HK-2 (cell line): Measurements from ENCODE around the gene PPP2CA.
"Not testable (repeated sequence)": the region's sequence is repeated elsewhere in the genome, so short reads cannot be mapped to it uniquely, and the experiment has no call there.

Source experiments
- DNase-seq: peaks from one replicate; pipeline ENCODE4 v3.0.0-alpha.2; 2018; ENCODE audit not compliant: unreplicated experiment

PPP2CA gene

GRCh38 chr5:134225780-134226440, at the start of gene PPP2CA:
Gene PPP2CA (minus strand): TSS chr5:134226073. CDS start chr5:134225861, 212 bp downstream.
- peak; percentile 99 for DNase-seq

- no peak for DNase-seq
These were observed 47.9 kb upstream of the PPP2CA start for GRCh38 chr5:134273642-134274395.

DNA sequence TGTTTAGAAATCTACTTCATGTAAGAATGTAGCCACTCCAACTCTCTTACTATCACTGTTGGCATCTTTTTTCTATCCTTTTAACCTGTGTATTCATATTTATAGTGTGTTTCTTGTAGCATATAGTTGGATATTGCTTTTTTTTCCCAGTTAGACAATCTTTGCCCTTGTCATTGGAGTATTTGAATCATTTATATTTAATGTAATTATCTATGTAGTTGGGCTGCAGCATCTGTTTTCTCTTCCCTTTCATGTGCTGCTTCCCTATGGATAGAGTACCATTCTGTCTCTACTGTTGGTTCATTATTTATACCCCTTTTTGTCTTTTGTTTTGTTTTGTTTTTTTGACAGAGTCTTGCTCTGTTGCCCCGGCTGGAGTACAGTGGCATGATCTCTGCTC, 45.2 kb upstream of the PPP2CA start:
- DNase-seq, result no peak

DNA sequence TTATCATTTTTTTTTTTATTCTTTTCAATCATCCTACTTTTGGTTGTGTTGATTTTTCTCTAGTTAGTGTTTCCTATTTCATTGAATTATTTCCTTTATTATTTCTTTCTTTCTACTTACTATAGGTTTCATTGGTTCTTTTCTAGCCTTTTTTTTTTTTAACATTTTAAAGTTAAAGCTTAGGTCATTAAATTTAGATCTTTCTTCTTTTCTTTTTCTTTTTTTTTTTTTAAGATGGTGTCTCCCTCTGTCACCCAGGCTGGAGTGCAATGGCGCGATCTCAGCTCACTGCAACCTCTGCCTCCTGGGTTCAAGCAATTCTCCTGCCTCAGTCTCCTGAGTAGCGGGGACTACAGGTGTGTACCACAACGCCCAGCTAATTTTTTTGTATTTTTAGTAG, 43.0 kb upstream of the PPP2CA start:
- DNase-seq, result no peak

DNA sequence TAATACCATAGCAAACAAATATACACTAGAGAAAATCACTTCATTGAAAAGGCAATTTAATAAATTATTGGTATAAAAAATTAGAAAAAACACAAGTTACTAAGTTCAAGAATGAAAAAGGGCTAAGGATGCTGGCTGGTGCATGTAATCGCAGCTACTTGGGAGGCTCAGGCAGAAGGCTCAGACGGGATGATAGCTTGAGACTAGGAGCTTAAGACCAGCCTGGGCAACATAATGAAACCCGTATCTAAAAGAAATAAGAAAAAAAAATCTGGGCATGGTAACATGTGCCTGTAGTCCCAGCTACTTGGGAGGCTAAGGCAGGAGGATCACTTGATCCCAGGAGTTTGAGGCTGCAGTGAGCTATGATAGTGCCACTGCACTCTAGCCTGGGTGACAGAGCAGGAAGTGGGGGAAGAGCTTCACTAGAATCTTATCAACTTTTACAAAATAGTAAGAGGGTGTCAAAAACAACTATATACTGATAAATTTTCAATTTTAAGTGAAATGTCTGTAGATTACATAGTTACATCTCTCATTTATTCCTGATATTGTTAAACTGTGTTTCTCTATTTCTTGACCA, 42.2 kb upstream of the PPP2CA start:
- DNase-seq, result no peak

GRCh38 chr5:134267366-134268018, 41.6 kb upstream of the PPP2CA start:
- DNase-seq, result no peak

DNA sequence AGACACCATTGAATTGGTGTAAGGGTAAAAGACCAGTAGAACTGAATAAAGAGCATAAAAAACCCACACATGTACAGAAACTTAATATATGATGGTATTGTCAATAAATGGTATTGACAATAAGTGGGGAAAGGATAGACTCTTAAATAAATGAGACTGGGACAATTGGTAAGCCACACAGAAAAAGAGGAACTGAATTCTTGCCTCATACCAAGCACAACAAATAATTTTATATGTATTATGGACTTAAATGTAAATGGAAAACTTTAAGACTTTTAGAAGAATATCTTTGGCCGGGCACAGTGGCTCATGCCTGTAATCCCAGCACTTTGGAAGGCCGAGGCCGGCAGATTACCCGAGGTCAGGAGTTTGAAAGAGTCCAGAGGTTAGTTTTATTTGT, 37.9 kb upstream of the PPP2CA start:
- DNase-seq, result no peak

GRCh38 chr5:134262629-134263028, 36.8 kb upstream of the PPP2CA start:
- not testable (repeated sequence) for DNase-seq

- DNase-seq, result no peak
These were observed 33.0 kb upstream of the PPP2CA start for GRCh38 chr5:134258896-134259295.

DNA sequence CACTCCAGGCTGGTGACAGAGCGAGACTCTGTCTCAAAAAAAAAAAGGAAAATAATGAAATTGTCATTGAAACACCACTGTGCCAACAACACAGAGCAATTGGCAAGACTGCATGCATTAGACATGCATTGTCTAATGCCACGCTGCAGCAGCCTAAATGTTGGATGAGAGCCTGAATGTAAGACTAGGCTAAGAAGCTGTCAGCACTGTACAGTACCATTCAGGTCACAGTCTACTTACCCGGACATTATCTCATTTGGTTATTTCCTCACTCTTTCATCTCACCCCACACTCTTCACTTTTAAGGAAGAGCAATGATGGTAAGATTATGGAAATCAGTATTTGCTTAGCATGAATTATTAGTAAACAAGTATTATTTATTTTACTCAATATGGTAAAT, 31.3 kb upstream of the PPP2CA start:
- no peak for DNase-seq

- DNase-seq, result no peak
These were observed 29.7 kb upstream of the PPP2CA start for GRCh38 chr5:134255418-134256150.

DNA sequence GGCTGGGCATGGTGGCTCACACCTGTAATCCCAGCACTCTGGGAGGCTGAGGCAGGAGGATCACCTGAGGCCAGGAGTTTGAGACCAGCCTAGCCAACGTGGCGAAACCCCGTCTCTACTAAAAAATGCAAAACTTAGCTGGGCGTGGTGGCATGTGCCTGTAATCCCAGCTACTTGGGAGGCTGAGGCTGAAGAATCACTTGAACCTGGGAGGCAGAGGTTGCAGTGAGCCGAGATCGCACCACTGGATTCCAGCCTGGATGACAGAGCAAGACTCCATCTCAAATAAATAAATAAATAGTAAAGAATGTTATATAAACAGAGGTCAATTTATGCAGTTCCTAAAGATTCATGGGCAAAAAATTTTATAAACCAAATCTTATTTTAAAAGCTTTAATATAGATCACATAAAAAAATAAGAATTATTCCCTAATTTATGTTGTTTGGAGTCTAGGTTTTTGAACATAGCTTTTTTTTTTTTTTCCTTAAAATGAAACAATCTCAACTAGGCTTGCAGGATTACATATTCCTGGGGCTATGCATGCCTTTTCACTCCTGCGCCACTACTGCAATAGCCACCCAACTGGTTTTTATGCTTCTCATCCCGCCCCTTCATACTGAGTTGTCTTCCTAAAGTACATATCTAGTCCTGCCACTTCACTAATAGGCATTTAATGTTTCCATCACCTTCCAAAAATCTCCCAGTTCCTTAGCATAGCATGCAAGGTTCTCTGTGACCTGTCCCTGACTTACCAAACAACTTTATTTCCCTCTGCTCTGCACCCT, 27.7 kb upstream of the PPP2CA start:
- not testable (repeated sequence) for DNase-seq

DNA sequence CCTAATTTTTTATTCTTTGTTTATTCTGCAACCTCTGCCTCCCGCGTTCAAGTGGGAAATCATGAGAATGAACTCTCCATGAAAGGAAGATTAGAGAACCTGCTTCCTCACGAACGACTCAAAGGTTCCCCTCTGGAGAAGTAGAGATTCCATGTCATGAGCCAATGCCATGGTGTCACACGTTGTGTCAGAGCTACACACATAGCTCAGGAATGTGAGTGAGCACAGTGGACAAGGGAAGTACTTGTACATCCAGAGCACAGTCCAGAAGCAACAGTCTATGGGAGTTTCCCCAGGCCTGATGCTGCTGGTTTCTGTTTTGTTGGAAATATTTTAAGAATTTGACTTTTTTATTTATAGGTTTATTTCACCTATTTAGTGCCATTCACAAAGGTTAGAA, 26.8 kb upstream of the PPP2CA start:
- peak; percentile 32 for DNase-seq

DNA sequence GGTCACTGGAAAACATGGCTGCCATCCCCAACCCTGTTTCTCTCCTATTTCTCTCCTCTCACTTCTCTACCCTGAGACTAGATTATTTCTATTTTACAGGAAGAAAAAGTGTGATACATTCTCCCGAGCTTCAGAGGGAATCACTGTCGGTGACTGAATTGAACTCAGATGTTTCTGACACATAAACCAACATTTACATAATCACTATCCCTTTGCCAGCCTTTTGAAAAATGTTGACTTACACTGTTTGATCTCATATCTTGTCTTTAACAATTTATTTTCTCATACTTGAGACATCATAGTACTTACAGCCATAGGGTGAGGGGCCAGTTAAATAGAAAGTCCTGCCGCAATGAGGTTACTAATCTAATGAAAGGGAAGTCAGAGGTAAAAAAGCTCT, 25.1 kb upstream of the PPP2CA start:
- DNase-seq, result no peak

- no peak for DNase-seq
These were observed 23.9 kb upstream of the PPP2CA start for GRCh38 chr5:134249469-134250379.

GRCh38 chr5:134248256-134248655, 22.4 kb upstream of the PPP2CA start:
- no peak for DNase-seq

DNA sequence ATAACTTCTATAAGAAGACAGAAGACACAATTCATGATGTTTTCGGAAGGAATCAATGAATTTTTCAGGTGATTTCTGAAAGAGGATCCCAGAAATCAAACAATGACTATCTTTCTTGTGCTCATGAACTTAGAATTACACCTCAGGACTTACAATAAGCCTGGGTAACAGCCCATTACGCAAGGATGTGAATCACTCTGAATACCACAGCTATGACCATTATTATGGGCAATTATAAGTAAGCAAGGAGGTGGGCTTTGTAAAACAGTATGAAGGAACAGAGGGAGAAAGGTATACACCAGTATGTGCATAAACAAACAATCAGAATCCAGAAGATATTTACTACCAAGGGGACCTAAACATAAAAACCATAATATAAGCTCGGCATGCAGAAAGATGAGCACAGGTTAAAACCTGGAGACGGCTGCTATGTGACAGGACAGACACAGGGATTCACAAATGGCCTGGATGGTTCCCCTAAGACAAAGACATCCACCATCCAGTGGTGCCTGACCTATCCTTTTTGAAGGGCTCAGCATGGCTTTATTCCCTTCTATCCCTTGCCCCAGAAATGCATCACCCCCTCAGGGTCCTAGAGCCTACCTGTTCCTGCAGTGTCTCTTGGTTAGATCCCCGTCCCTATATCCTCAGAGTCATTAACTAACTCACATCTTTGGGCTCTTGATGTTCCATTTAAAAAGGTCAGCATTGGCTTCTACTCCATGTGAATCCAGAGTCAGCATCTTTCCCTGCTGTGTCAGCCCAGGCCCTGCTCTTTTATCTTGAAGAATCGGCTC, 21.8 kb upstream of the PPP2CA start:
- DNase-seq, result no peak

- DNase-seq, result no peak
These were observed 21.0 kb upstream of the PPP2CA start for GRCh38 chr5:134246771-134247427.

DNA sequence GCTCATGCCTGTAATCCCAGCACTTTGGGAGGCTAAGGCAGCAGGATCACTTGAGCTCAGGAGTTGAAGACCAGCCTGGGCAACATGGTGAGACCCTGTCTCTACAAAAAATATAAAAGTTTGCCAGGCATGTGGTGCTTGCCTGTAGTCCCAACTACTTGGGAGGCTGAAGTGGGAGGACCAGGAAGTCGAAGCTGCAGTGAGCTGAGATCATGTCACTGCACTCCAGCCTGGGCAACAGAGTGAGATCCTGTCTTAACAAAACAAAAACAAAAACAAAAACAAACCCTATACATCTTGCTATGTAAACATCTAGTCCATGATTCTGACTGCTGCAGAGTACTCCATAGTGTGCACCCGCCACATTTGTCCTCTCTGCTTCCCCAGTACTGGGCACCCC, 19.8 kb upstream of the PPP2CA start:
- DNase-seq, result no peak
